HepG2 (cell line): ENCODE measurements around the gene TIAM1. TPM values are rescaled to one million over a fixed set of nuclear protein-coding genes. Genes with fewer than 3 reads are reported as not detected.

Source experiments
- REPIN1 ChIP-seq: sonication (generic); formaldehyde crosslinking; IDR thresholded peaks from 2 replicates; pipeline ENCODE4 v1.8.0; 2022; ENCODE audit warnings: missing genetic modification reagents, low read depth, mild to moderate bottlenecking, borderline replicate concordance
- SPEN ChIP-seq: sonication (generic); formaldehyde crosslinking; IDR thresholded peaks from 2 replicates; pipeline ENCODE4 v1.5.1; 2020; ENCODE audit warnings: low read depth, mild to moderate bottlenecking, missing genetic modification reagents
- TP53 ChIP-seq: sonication (generic); formaldehyde crosslinking; conservative IDR thresholded peaks from 2 replicates; pipeline ENCODE4 v1.4.0; 2020; ENCODE audit warnings: missing genetic modification reagents
- ZNF274 ChIP-seq: sonication (generic); formaldehyde crosslinking; IDR thresholded peaks from 2 replicates; pipeline ENCODE4 v1.5.1; 2020; ENCODE audit warnings: mild to moderate bottlenecking, missing genetic modification reagents
- ZNF644 ChIP-seq: IDR thresholded peaks from 2 replicates; pipeline ENCODE4 v1.6.1; 2016; ENCODE audit warnings: low read depth
- ZNF781 ChIP-seq: sonication (generic); formaldehyde crosslinking; IDR thresholded peaks from 2 replicates; pipeline ENCODE4 v1.5.1; 2020; ENCODE audit warnings: borderline replicate concordance, mild to moderate bottlenecking, missing genetic modification reagents; ENCODE audit errors: not compliant biosample characterization
- polyA plus RNA-seq, 8 experiments: library from polyadenylated mRNA; depleted of rRNA in 3 of 8; stranded (reverse) in 7 of 8; unstranded in 1 of 8; fragments of >200 nt; fragmentation: Illumina TruSeq in 4 of 8; extraction: Trizol in 4 of 8; gene quantifications; 2 replicates each; pipeline versions ENCODE4 v1.2.1 to v1.2.3, GENCODE V29; 2011 to 2016; ENCODE audit warnings: low read depth in 4 of 8, missing spikeins in 1 of 8, mixed read lengths in 1 of 8; ENCODE audit not compliant: insufficient read depth in 1 of 8
- total RNA-seq, 5 experiments: library from RNA; depleted of rRNA; stranded (reverse); fragments of >200 nt; fragmentation: Illumina TruSeq; extraction: Trizol; gene quantifications; 2 replicates each; pipeline ENCODE4 v1.2.3, GENCODE V29; 2016; ENCODE audit warnings: low read depth in 1 of 5
- TF ChIP-seq, protein P1 (sequence below): sonication (generic); formaldehyde crosslinking; IDR thresholded peaks from 2 replicates; pipeline ENCODE4 v1.5.1; 2020; ENCODE audit warnings: mild to moderate bottlenecking, missing genetic modification reagents, moderate library complexity
- TF ChIP-seq, protein P2 (sequence below): sonication (generic); formaldehyde crosslinking; IDR thresholded peaks from 2 replicates; pipeline ENCODE4 v1.8.1; 2023; ENCODE audit warnings: mild to moderate bottlenecking, missing genetic modification reagents
- TF ChIP-seq, protein P3 (sequence below): IDR thresholded peaks from 2 replicates; pipeline ENCODE4 v1.6.1; 2016; ENCODE audit warnings: missing biosample characterization, missing genetic modification reagents, low read depth
- TF ChIP-seq, protein P4 (sequence below): sonication (generic); formaldehyde crosslinking; IDR thresholded peaks from 2 replicates; pipeline ENCODE4 v1.4.0; 2020; ENCODE audit warnings: missing genetic modification reagents
- TF ChIP-seq, protein P5 (sequence below): sonication (generic); formaldehyde crosslinking; IDR thresholded peaks from 2 replicates; pipeline ENCODE4 v1.5.1; 2020; ENCODE audit warnings: mild to moderate bottlenecking, missing genetic modification reagents, borderline replicate concordance
- TF ChIP-seq, protein P6 (sequence below): sonication (generic); formaldehyde crosslinking; IDR thresholded peaks from 2 replicates; pipeline ENCODE4 v1.4.0; 2020; ENCODE audit warnings: mild to moderate bottlenecking, missing genetic modification reagents
- TF ChIP-seq, protein P7 (sequence below): sonication (generic); formaldehyde crosslinking; IDR thresholded peaks from 2 replicates; pipeline ENCODE4 v1.8.0; 2022; ENCODE audit warnings: mild to moderate bottlenecking, missing genetic modification reagents, borderline replicate concordance

Gene TIAM1
- total and polyA plus RNA-seq, 2 of the 13 experiments (the other 11 are each of a cell fraction or from before 2014, with no cell fraction given) = 0.13 to 0.24 TPM

DNA sequence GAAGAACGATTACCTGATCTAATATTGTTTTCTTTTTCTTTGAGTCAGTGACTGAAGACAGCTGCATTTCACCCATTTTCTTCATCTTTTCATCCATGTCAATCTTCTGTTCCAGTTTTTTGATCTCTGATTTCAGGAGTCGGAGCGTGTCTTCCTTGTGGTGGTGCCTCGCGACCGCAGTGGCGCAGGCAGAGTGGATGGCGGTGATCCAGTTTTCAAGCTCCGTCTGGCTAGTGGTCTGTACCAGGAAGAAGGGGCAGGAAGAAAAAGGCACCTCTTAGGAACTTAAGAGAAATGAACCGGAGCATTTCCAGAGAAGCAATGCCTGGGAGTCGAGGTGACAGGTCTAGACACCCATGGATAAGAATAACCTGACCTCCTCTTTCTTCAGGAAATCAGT lies 118.3 kb downstream of the TIAM1 start (continued):
- TF ChIP-seq, protein P1, sequence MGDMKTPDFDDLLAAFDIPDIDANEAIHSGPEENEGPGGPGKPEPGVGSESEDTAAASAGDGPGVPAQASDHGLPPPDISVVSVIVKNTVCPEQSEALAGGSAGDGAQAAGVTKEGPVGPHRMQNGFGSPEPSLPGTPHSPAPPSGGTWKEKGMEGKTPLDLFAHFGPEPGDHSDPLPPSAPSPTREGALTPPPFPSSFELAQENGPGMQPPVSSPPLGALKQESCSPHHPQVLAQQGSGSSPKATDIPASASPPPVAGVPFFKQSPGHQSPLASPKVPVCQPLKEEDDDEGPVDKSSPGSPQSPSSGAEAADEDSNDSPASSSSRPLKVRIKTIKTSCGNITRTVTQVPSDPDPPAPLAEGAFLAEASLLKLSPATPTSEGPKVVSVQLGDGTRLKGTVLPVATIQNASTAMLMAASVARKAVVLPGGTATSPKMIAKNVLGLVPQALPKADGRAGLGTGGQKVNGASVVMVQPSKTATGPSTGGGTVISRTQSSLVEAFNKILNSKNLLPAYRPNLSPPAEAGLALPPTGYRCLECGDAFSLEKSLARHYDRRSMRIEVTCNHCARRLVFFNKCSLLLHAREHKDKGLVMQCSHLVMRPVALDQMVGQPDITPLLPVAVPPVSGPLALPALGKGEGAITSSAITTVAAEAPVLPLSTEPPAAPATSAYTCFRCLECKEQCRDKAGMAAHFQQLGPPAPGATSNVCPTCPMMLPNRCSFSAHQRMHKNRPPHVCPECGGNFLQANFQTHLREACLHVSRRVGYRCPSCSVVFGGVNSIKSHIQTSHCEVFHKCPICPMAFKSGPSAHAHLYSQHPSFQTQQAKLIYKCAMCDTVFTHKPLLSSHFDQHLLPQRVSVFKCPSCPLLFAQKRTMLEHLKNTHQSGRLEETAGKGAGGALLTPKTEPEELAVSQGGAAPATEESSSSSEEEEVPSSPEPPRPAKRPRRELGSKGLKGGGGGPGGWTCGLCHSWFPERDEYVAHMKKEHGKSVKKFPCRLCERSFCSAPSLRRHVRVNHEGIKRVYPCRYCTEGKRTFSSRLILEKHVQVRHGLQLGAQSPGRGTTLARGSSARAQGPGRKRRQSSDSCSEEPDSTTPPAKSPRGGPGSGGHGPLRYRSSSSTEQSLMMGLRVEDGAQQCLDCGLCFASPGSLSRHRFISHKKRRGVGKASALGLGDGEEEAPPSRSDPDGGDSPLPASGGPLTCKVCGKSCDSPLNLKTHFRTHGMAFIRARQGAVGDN (CRISPR knock-in tag) = no peak
- no peak for TF ChIP-seq SPEN
- no peak for TF ChIP-seq TP53 (CRISPR knock-in tag)
- TF ChIP-seq, protein P2, sequence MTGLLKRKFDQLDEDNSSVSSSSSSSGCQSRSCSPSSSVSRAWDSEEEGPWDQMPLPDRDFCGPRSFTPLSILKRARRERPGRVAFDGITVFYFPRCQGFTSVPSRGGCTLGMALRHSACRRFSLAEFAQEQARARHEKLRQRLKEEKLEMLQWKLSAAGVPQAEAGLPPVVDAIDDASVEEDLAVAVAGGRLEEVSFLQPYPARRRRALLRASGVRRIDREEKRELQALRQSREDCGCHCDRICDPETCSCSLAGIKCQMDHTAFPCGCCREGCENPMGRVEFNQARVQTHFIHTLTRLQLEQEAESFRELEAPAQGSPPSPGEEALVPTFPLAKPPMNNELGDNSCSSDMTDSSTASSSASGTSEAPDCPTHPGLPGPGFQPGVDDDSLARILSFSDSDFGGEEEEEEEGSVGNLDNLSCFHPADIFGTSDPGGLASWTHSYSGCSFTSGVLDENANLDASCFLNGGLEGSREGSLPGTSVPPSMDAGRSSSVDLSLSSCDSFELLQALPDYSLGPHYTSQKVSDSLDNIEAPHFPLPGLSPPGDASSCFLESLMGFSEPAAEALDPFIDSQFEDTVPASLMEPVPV (CRISPR knock-in tag) = no peak
- no peak for TF ChIP-seq ZNF781 (CRISPR knock-in tag)
- TF ChIP-seq, protein P3, sequence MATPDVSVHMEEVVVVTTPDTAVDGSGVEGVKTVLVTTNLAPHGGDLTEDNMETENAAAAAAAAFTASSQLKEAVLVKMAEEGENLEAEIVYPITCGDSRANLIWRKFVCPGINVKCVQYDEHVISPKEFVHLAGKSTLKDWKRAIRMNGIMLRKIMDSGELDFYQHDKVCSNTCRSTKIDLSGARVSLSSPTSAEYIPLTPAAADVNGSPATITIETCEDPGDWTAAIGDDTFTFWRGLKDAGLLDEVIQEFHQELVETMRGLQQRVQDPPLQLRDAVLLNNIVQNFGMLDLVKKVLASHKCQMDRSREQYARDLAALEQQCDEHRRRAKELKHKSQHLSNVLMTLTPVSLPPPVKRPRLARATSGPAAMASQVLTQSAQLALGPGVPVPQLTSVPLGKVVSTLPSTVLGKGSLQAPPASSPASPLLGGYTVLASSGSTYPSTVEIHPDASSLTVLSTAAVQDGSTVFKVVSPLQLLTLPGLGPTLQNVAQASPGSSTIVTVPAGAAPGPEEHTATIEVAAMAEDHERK (CRISPR knock-in tag) = no peak
- TF ChIP-seq ZNF274 = no peak
- TF ChIP-seq, protein P4, sequence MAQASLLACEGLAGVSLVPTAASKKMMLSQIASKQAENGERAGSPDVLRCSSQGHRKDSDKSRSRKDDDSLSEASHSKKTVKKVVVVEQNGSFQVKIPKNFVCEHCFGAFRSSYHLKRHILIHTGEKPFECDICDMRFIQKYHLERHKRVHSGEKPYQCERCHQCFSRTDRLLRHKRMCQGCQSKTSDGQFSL (CRISPR knock-in tag) = no peak
- no peak for TF ChIP-seq REPIN1 (CRISPR knock-in tag)
- TF ChIP-seq, protein P5, sequence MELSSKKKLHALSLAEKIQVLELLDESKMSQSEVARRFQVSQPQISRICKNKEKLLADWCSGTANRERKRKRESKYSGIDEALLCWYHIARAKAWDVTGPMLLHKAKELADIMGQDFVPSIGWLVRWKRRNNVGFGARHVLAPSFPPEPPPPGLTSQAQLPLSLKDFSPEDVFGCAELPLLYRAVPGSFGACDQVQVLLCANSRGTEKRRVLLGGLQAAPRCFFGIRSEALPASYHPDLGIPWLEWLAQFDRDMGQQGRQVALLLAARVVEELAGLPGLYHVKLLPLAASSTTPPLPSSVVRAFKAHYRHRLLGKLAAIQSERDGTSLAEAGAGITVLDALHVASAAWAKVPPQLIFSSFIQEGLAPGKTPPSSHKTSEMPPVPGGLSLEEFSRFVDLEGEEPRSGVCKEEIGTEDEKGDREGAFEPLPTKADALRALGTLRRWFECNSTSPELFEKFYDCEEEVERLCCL (CRISPR knock-in tag) = no peak
- TF ChIP-seq, protein P6, sequence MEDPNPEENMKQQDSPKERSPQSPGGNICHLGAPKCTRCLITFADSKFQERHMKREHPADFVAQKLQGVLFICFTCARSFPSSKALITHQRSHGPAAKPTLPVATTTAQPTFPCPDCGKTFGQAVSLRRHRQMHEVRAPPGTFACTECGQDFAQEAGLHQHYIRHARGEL (CRISPR knock-in tag) = no peak
- TF ChIP-seq ZNF644 (CRISPR knock-in tag) = no peak
- TF ChIP-seq, protein P7, sequence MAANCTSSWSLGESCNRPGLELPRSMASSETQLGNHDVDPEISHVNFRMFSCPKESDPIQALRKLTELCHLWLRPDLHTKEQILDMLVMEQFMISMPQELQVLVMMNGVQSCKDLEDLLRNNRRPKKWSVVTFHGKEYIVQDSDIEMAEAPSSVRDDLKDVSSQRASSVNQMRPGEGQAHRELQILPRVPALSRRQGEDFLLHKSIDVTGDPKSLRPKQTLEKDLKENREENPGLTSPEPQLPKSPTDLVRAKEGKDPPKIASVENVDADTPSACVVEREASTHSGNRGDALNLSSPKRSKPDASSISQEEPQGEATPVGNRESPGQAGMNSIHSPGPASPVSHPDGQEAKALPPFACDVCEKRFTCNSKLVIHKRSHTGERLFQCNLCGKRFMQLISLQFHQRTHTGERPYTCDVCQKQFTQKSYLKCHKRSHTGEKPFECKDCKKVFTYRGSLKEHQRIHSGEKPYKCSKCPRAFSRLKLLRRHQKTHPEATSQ (CRISPR knock-in tag) = no peak
